Mammary epithelial cell (primary cell): ENCODE measurements around the gene PTPN3.

Source experiments
- EZH2 ChIP-seq: IDR thresholded peaks from 2 replicates; pipeline ENCODE4 v1.6.1; 2012; ENCODE audit warnings: low read length, inconsistent platforms, borderline replicate concordance
- TF ChIP-seq, protein P1 (sequence below), 2 donors: IDR thresholded peaks in 1 of 2; conservative IDR thresholded peaks in 1 of 2; 2 replicates each; pipeline ENCODE4 v1.5.1; 2011 to 2012; ENCODE audit warnings: inconsistent platforms in 2 of 2, low read length in 2 of 2, mild to moderate bottlenecking in 2 of 2, control low read depth in 1 of 2, low read depth in 1 of 2; ENCODE audit not compliant: insufficient read depth in 1 of 2; ENCODE audit errors: extremely low read depth in 1 of 2

- TF ChIP-seq, protein P1, sequence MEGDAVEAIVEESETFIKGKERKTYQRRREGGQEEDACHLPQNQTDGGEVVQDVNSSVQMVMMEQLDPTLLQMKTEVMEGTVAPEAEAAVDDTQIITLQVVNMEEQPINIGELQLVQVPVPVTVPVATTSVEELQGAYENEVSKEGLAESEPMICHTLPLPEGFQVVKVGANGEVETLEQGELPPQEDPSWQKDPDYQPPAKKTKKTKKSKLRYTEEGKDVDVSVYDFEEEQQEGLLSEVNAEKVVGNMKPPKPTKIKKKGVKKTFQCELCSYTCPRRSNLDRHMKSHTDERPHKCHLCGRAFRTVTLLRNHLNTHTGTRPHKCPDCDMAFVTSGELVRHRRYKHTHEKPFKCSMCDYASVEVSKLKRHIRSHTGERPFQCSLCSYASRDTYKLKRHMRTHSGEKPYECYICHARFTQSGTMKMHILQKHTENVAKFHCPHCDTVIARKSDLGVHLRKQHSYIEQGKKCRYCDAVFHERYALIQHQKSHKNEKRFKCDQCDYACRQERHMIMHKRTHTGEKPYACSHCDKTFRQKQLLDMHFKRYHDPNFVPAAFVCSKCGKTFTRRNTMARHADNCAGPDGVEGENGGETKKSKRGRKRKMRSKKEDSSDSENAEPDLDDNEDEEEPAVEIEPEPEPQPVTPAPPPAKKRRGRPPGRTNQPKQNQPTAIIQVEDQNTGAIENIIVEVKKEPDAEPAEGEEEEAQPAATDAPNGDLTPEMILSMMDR (conservative IDR thresholded peaks at IDR 0.05 in 1 of 2, IDR thresholded peaks at IDR 0.05 in 1 of 2; ENCODE audit: extremely low read depth in 1 of 2, insufficient read depth in 1 of 2, low read depth in 1 of 2, low read length in 2 of 2) = no peak
- no peak for TF ChIP-seq EZH2
Observed at GRCh38 chr9:109417054-109417453, 81.1 kb downstream of the PTPN3 start.
